Measurements from ENCODE around the gene LCE1E.

Gene LCE1E

GRCh38 chr1:152786077-152786476 is at the start of gene LCE1E:
LCE1E (plus strand) TSS chr1:152786257; CDS start chr1:152787300, 1,043 bp downstream.
- DNase-seq, result no peak

GRCh38 chr1:152737997-152738396 is 48.1 kb upstream of the LCE1E start:
- DNase-seq, result no peak

DNA sequence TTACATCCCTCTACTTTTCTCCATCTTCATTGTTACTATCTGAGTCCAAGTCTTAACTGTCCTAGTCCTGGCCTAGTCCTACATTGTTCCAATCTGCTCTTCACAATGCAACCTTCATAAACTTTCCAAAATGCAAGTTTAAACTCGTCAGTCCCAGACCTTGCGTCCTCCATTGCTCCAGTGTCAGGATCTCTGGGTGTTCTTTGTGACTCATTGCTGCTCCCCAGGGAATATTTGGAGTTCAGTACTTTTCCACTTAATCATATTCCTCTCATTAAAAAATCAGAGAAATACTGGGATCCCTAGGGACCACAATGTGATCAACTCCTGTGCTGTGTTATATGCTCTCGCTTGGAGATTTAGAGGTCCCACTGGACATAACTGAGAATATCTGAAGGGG is 46.2 kb upstream of the LCE1E start:
- no peak for DNase-seq

- DNase-seq, result no peak
Measured at GRCh38 chr1:152741656-152742055, 44.4 kb upstream of the LCE1E start.

- no peak for DNase-seq
Measured at GRCh38 chr1:152743371-152744145, 42.5 kb upstream of the LCE1E start.

- DNase-seq, result no peak
Measured at GRCh38 chr1:152745289-152745704, 40.8 kb upstream of the LCE1E start.

DNA sequence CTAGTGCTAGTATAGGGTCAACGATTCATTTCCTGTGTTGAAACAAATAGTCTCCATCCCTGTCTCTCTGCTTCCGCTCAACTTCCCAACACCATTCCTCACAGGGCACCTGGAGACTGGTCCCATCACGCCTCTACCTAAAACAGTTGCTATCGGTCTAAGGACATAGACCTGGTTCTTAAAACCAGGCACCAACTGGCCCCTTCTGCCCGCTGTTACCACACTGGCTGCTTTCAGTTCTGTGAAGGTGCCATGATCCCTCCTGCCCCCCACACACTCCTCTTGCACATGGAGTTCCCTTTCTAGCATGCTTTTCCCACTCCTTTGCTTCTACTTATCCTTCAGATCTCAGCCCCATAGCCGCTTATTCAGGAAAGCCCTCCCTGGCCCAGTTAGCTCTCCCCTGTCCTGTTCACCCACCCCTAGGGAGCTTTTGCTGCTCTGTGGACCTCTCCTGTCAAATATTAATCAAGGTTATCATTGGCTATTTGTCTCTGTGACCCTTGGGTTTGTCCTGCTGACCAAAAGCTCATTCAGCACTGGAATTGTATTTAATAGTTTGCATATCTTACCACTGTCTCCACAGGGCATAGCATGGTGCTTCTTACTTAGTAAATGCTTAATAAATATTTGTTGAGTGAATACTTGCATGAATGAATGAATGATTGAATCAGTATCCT is 40.2 kb upstream of the LCE1E start:
- DNase-seq, result no peak

DNA sequence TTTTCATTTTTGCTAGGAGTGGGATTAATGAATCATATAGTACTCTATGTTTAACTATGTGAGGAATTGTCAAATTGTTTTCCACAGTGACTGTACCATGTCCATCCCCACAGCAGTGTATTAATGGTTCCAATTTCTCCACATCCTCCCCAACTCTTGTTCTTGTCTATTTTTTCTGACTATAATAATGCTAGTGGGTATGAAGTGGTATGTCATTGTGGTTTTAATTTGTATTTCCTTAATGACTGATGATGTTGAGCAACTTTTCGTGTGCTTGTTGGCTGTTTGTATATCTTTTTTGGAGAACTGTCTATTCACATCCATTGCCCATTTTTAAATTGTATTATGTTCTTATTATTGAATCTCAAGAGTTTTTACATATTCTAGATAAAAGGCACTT is 38.2 kb upstream of the LCE1E start:
- DNase-seq, result no peak

- no peak for DNase-seq
Measured at GRCh38 chr1:152752225-152752624, 33.8 kb upstream of the LCE1E start.

DNA sequence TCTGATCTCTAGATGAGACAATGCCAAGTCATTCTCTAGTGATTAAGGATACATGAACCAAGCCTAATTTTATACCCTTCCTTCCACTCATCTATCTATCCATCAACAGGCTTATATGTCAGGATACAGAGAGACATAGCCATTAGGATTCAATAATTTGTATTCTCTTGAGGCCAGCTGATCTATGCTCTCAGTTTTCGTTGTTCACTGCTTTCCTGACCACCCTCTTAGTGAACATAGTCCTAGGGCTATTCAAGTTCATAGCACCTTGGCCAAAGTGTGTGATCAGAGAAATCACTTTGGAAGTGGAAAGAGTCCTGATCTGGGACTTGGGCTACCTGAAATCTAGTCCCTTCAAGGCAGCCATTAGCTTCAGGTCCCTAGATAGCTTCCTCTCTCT is 32.5 kb upstream of the LCE1E start:
- no peak for DNase-seq

- no peak for DNase-seq
Measured at GRCh38 chr1:152756872-152757271, 29.2 kb upstream of the LCE1E start.

GRCh38 chr1:152757747-152758146 is 28.3 kb upstream of the LCE1E start, which contains the start of gene KPRP:
KPRP (plus strand) TSS chr1:152758025; CDS start chr1:152759589, 1,564 bp downstream.
- no peak for DNase-seq

GRCh38 chr1:152758636-152759035 is 27.4 kb upstream of the LCE1E start:
- no peak for DNase-seq

- DNase-seq, result no peak
Measured at GRCh38 chr1:152759453-152760173, 26.4 kb upstream of the LCE1E start.

DNA sequence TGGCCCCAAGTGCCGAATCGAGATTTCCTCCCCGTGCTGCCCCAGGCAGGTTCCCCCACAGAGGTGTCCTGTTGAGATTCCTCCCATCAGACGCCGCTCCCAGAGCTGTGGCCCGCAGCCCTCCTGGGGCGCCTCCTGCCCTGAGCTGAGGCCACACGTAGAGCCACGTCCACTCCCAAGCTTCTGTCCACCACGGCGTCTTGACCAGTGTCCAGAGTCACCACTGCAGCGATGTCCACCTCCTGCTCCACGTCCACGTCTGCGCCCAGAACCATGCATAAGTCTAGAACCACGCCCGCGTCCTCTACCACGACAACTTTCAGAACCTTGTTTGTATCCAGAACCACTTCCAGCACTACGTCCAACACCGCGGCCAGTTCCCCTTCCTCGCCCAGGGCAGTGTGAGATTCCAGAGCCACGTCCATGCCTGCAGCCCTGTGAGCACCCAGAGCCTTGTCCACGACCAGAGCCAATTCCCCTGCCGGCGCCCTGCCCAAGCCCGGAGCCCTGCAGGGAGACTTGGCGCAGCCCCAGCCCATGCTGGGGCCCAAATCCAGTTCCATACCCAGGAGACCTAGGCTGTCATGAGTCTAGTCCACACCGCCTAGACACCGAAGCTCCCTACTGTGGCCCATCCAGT is 25.4 kb upstream of the LCE1E start:
- DNase-seq, result no peak

DNA sequence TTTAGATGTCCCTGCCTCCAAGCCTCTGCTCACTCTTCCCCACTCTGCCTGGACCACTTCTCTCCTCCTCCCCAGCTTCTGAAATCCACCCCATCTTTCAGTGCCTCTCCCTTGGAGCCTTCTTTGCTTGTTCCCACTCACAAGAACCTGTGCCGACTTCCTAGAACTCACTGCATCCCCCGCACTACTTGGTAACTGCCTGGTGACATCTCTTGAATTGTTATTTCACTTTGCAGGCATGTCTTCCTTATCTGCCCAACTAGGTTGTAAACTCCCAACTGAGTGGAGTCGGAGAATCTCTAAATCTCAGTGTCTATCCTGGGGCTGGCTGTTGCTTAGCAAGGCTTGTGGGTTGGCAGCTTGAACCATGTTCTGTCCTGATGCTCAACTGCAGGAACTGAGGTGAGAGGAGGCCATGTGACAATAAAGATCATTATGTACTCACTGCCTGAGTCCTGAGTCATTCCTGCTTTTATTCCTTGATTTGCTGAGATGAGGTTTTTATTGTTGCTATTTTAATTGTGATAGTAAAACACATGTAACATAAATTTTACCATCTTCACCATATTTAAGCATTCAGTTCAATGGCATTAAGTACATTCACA is 24.3 kb upstream of the LCE1E start:
- no peak for DNase-seq

DNA sequence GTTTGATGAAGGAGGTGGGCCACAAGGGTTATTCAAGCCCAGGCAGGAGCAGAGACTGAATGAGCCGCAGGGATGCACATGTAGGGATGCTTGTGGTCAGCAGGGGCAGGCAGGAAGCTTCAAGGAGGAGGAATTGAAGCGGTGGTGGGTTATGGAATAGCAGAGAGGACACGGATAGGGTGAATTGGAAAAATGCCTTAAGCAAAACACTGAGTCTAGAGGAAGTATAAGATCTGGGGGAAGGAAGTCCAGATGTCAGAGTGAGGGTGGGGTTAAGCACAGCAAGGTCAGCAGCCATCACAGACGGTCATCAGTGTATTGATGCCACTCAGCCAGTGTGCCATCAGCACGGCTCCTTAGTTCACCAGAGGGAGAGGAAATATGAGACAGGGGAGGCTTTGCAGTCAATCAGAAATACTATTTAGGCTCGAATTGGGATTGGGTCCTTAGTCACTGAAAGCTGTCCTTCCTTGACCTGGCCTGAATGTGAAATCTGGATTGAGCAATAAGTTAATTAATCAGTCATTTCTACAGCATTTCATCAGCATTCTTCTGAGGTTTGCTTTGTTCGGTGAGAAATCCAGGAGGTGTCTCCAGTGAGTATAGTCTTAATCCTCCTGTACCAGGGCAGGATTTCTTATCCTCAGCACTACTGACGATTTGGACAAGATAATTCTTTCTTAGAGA is 17.1 kb upstream of the LCE1E start:
- no peak for DNase-seq

- no peak for DNase-seq
Measured at GRCh38 chr1:152770411-152770810, 15.6 kb upstream of the LCE1E start.

- no peak for DNase-seq
Measured at GRCh38 chr1:152774875-152775274, 11.2 kb upstream of the LCE1E start, which contains the start of gene LCE1F. LCE1F (plus strand) TSS chr1:152775140; CDS start chr1:152776372, 1,232 bp downstream.

- no peak for DNase-seq
Measured at GRCh38 chr1:152776361-152776760, 9.7 kb upstream of the LCE1E start.

GRCh38 chr1:152777510-152778137 is 8.4 kb upstream of the LCE1E start:
- DNase-seq, result no peak

GRCh38 chr1:152783095-152783494 is 3.0 kb upstream of the LCE1E start:
- DNase-seq, result no peak

All from DMS 273 treated with DMSO at 0.1 percent for 48 hours (cell line).